GM12878 (cell line): ENCODE data around the gene GLT8D2. TPM values are rescaled to one million over a fixed set of nuclear protein-coding genes. Genes with fewer than 3 reads are reported as not detected.

Experiments
- ATAC-seq: fragments of 200-7000 bp; cut with Tn5 transposase; 3 replicates; pipeline ENCODE4 v1.9.1; 2020; ENCODE audit warnings: mild to moderate bottlenecking, moderate library complexity
- BruUV-seq: library from RNA; stranded (reverse); fragments of 400-500 nt; replicated peaks from 2 replicates; lab custom pipeline; 2021; lab: Mats Ljungman, UMichigan
- CTCF ChIA-PET: fragments of 300-600 bp; sonication (Branson Sonifier 250); formaldehyde crosslinking; extraction: SDS; loops from one replicate; lab custom pipeline; 2021; ENCODE audit warnings: inconsistent platforms; lab: Yijun Ruan, JAX
- POLR2A ChIA-PET: fragments of 350-600 bp; formaldehyde crosslinking; extraction: SDS; loops from one replicate; lab custom pipeline; 2021; ENCODE audit warnings: inconsistent platforms; lab: Charles Lee
- RAD21 ChIA-PET: fragments of 300-600 bp; sonication (Branson Sonifier 250); formaldehyde crosslinking; loops from one replicate; lab custom pipeline; 2023; ENCODE audit warnings: antibody characterized with exemption; ENCODE audit not compliant: unreplicated experiment; lab: Charles Lee
- SMC1A ChIA-PET: fragments of 300-600 bp; sonication (Branson Sonifier 250); formaldehyde crosslinking; loops from one replicate; lab custom pipeline; 2023; ENCODE audit not compliant: unreplicated experiment, uncharacterized antibody; lab: Charles Lee
- DNase-seq: peaks from one replicate; pipeline ENCODE4 v3.0.0-alpha.2; 2011; ENCODE audit warnings: low read depth, low spot score
- FAIRE-seq: peaks from 3 replicates; lab custom pipeline; 2011; peaks lifted over from hg19 to GRCh38; lab: Jason Lieb, UNC
- H2AFZ ChIP-seq: 2 replicates; pipeline ENCODE4 v1.6.0; 2011; ENCODE audit warnings: low read depth, low read length, control low read depth; ENCODE audit not compliant: control insufficient read depth
- H3K27ac ChIP-seq: 2 replicates; pipeline ENCODE4 v1.5.1; 2011; ENCODE audit warnings: control low read depth; ENCODE audit not compliant: control insufficient read depth, insufficient read depth
- H3K27me3 ChIP-seq, 2 experiments: replicated peaks in 1 of 2; 2 replicates each; pipeline versions ENCODE4 v1.6.0 to v1.6.1; 2011; ENCODE audit warnings: low read length in 1 of 2; ENCODE audit not compliant: control insufficient read depth in 2 of 2, insufficient read depth in 2 of 2
- H3K36me3 ChIP-seq, 2 experiments: 2 replicates each; pipeline ENCODE4 v1.5.1; 2011; ENCODE audit warnings: low read length in 1 of 2; ENCODE audit not compliant: control insufficient read depth in 2 of 2, insufficient read depth in 2 of 2
- H3K4me1 ChIP-seq: 2 replicates; pipeline ENCODE4 v1.6.1; 2011; ENCODE audit warnings: mild to moderate bottlenecking, low read length, moderate library complexity, mixed read lengths; ENCODE audit not compliant: control insufficient read depth, insufficient read depth
- H3K4me2 ChIP-seq: 2 replicates; pipeline ENCODE4 v1.6.0; 2011; ENCODE audit warnings: control low read depth; ENCODE audit not compliant: control insufficient read depth, insufficient read depth
- H3K4me3 ChIP-seq: fragments of 200-600 bp; sonication (generic); 2 replicates; pipeline ENCODE4 v1.5.1; 2016
- H3K79me2 ChIP-seq: 2 replicates; pipeline ENCODE4 v1.6.0; 2011; ENCODE audit warnings: low read length; ENCODE audit not compliant: control insufficient read depth, insufficient read depth
- H3K9ac ChIP-seq: 2 replicates; pipeline ENCODE4 v1.8.0; 2011; ENCODE audit warnings: low read length, control low read depth, mixed read lengths; ENCODE audit not compliant: control insufficient read depth, insufficient read depth
- H3K9me3 ChIP-seq: replicated peaks from 3 replicates; pipeline ENCODE4 v1.5.1; 2011; ENCODE audit warnings: mild to moderate bottlenecking, low read length; ENCODE audit not compliant: control insufficient read depth, insufficient read depth
- H4K20me1 ChIP-seq: 2 replicates; pipeline ENCODE4 v1.6.0; 2011; ENCODE audit not compliant: control insufficient read depth, insufficient read depth
- CBX3 ChIP-seq: fragments of 200-600 bp; sonication (generic); IDR thresholded peaks from 2 replicates; pipeline ENCODE4 v1.6.1; 2016; ENCODE audit warnings: low read depth, borderline replicate concordance
- ELK1 ChIP-seq: IDR thresholded peaks from 2 replicates; pipeline ENCODE4 v1.6.1; 2012; ENCODE audit warnings: low read depth, low read length, improper control_type of control experiment
- FOS ChIP-seq: IDR thresholded peaks from 3 replicates; pipeline ENCODE4 v1.6.1; 2011; ENCODE audit warnings: borderline replicate concordance; ENCODE audit not compliant: insufficient read length; ENCODE audit errors: extremely low read depth
- IKZF2 ChIP-seq, 2 experiments: fragments of 450-650 bp; IDR thresholded peaks; 2 replicates each; pipeline ENCODE4 v1.6.1; 2017; ENCODE audit warnings: mild to moderate bottlenecking in 2 of 2, moderate library complexity in 2 of 2
- NFXL1 ChIP-seq: fragments of 450-650 bp; IDR thresholded peaks from 2 replicates; pipeline ENCODE4 v1.6.1; 2017; ENCODE audit warnings: antibody characterized with exemption, mild to moderate bottlenecking, borderline replicate concordance
- NR2C1 ChIP-seq: fragments of 450-650 bp; IDR thresholded peaks from 2 replicates; pipeline ENCODE4 v1.6.1; 2017; ENCODE audit warnings: antibody characterized with exemption, mild to moderate bottlenecking, moderate library complexity
- SIX5 ChIP-seq: IDR thresholded peaks from 2 replicates; pipeline ENCODE4 v1.6.1; 2011; ENCODE audit warnings: mild to moderate bottlenecking, low read depth, low read length, moderate library complexity; ENCODE audit not compliant: severe bottlenecking
- SMARCA5 ChIP-seq: fragments of 450-650 bp; IDR thresholded peaks from 2 replicates; pipeline ENCODE4 v1.6.1; 2017; ENCODE audit warnings: mild to moderate bottlenecking
- TCF12 ChIP-seq: IDR thresholded peaks from 2 replicates; pipeline ENCODE4 v1.6.1; 2011; ENCODE audit warnings: low read depth, mild to moderate bottlenecking, low read length
- ZBTB40 ChIP-seq: fragments of 450-650 bp; IDR thresholded peaks from 2 replicates; pipeline ENCODE4 v1.6.1; 2016; ENCODE audit warnings: mild to moderate bottlenecking, moderate library complexity, borderline replicate concordance
- WGBS: methylation state at CpG from one replicate; pipeline ENCODE4 v1.1.6; 2016; ENCODE audit warnings: low lambda C conversion rate; ENCODE audit not compliant: insufficient replicate concordance, insufficient coverage; ENCODE audit errors: missing lambda C conversion rate; 5-methylcytosine and 5-hydroxymethylcytosine counted together
- in situ Hi-C: fragments of 300-500 bp; cut with MboI; formaldehyde crosslinking; loops from 9 replicates; pipeline ENCODE4 v1.14.3; 2018; ENCODE audit warnings: mixed read lengths
- intact Hi-C: fragments of 100-400 bp; cut with micrococcal nuclease; formaldehyde crosslinking; loops from one replicate; pipeline ENCODE4 v1.14.2; 2022; ENCODE audit not compliant: unreplicated experiment
- polyA plus RNA-seq, 11 experiments: library from polyadenylated mRNA; depleted of rRNA in 4 of 11; unstranded in 6 of 11; stranded (reverse) in 5 of 11; fragments of >200 nt; fragmentation: Nextera tagmentation in 4 of 11; fragmentation: Illumina TruSeq in 1 of 11; extraction: Ambion mirVana in 4 of 11; extraction: Trizol in 1 of 11; gene quantifications; 1 replicate in 1 of 11; 2 replicates in 10 of 11; pipeline versions ENCODE4 v1.2.1 to v1.2.3, GENCODE V29; 2011 to 2016; ENCODE audit warnings: inconsistent platforms in 2 of 11, missing spikeins in 2 of 11, low read depth in 1 of 11
- total RNA-seq, 4 experiments: library from RNA; depleted of rRNA in 3 of 4; stranded (reverse); fragments of >200 nt in 3 of 4; fragmentation: Illumina TruSeq in 1 of 4; extraction: Trizol in 1 of 4; gene quantifications; 2 replicates each; pipeline versions ENCODE4 v1.2.1 to v1.2.3, GENCODE V29; 2013 to 2021
- TF ChIP-seq, protein P1 (sequence below): IDR thresholded peaks from 2 replicates; pipeline ENCODE4 v1.6.1; 2011; ENCODE audit warnings: borderline replicate concordance, low read depth, mild to moderate bottlenecking, moderate library complexity, low read length; ENCODE audit not compliant: insufficient read depth, poor library complexity, severe bottlenecking
- TF ChIP-seq, protein P2 (sequence below): IDR thresholded peaks from 2 replicates; pipeline ENCODE4 v1.6.1; 2012; ENCODE audit warnings: mild to moderate bottlenecking, low read depth, low read length

The GLT8D2 gene
- total and polyA plus RNA-seq, 10 of the 15 experiments (the other 5 are each of a cell fraction or from before 2014, with no cell fraction given): 0.06 to 0.80 (median 0.37) TPM; not detected in 1

- H3K27me3 ChIP-seq: no peaks in the 10 kb centered on the region
- ATAC-seq: no peak
- no peak overlapping the region for H3K4me3 ChIP-seq
- ChIA-PET CTCF (interaction anchor here (1.2 kb wide), 1 partner anchor 99 kb away, joined by 3 read pairs; no protein-coding TSS in a partner anchor), SMC1A (no interaction called here), POLR2A (no interaction called here)
- no peak overlapping the region for H2AFZ ChIP-seq
- no peak overlapping the region for H3K4me2 ChIP-seq
- H3K9me3 ChIP-seq: no peaks in the 10 kb centered on the region; the same call in 1 of the 3 replicates
- WGBS: 30% methylated on average over 4 of the region's 4 CpGs
- H3K4me1 ChIP-seq: no peaks in the 10 kb centered on the region
- H4K20me1 ChIP-seq: no peaks in the 10 kb centered on the region
- H3K36me3 ChIP-seq: no peaks in the 10 kb centered on the region
- H3K27ac ChIP-seq: no peak overlapping the region
- BruUV-seq: no TSS peak
- no peak for FAIRE-seq
- TF ChIP-seq, protein P1, sequence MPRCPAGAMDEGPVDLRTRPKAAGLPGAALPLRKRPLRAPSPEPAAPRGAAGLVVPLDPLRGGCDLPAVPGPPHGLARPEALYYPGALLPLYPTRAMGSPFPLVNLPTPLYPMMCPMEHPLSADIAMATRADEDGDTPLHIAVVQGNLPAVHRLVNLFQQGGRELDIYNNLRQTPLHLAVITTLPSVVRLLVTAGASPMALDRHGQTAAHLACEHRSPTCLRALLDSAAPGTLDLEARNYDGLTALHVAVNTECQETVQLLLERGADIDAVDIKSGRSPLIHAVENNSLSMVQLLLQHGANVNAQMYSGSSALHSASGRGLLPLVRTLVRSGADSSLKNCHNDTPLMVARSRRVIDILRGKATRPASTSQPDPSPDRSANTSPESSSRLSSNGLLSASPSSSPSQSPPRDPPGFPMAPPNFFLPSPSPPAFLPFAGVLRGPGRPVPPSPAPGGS: no peak
- TF ChIP-seq SMARCA5: no peak
- no peak for TF ChIP-seq CBX3
- no peak for TF ChIP-seq IKZF2 (IDR thresholded peaks at IDR 0.05)
- TF ChIP-seq ZBTB40: no peak
- TF ChIP-seq NFXL1: no peak
- no peak for TF ChIP-seq FOS
- no peak for TF ChIP-seq NR2C1
- TF ChIP-seq, protein P2, sequence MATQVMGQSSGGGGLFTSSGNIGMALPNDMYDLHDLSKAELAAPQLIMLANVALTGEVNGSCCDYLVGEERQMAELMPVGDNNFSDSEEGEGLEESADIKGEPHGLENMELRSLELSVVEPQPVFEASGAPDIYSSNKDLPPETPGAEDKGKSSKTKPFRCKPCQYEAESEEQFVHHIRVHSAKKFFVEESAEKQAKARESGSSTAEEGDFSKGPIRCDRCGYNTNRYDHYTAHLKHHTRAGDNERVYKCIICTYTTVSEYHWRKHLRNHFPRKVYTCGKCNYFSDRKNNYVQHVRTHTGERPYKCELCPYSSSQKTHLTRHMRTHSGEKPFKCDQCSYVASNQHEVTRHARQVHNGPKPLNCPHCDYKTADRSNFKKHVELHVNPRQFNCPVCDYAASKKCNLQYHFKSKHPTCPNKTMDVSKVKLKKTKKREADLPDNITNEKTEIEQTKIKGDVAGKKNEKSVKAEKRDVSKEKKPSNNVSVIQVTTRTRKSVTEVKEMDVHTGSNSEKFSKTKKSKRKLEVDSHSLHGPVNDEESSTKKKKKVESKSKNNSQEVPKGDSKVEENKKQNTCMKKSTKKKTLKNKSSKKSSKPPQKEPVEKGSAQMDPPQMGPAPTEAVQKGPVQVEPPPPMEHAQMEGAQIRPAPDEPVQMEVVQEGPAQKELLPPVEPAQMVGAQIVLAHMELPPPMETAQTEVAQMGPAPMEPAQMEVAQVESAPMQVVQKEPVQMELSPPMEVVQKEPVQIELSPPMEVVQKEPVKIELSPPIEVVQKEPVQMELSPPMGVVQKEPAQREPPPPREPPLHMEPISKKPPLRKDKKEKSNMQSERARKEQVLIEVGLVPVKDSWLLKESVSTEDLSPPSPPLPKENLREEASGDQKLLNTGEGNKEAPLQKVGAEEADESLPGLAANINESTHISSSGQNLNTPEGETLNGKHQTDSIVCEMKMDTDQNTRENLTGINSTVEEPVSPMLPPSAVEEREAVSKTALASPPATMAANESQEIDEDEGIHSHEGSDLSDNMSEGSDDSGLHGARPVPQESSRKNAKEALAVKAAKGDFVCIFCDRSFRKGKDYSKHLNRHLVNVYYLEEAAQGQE: no peak
- no peak for TF ChIP-seq SIX5
- TF ChIP-seq TCF12: no peak
- TF ChIP-seq ELK1: no peak
- TF ChIP-seq, all 136 proteins: peak for 0
- RAD21 ChIA-PET: no interaction called here
- no peaks in the 10 kb centered on the region for H3K79me2 ChIP-seq
- intact Hi-C loops (no loop called here), in situ Hi-C loops (no loop called here)
- H3K9ac ChIP-seq: no peak overlapping the region
- DNase-seq: no peak
Observed at GRCh38 chr12:104010121-104010520, 39.9 kb downstream of the GLT8D2 start.
